GM12878 (cell line): ENCODE measurements around the gene TNFRSF6B. TPM values are rescaled to one million over a fixed set of nuclear protein-coding genes. Genes with fewer than 3 reads are reported as not detected.

Experiments used
- ATAC-seq: fragments of 200-7000 bp; cut with Tn5 transposase; 3 replicates; pipeline ENCODE4 v1.9.1; 2020; ENCODE audit warnings: mild to moderate bottlenecking, moderate library complexity
- BruUV-seq: library from RNA; stranded (reverse); fragments of 400-500 nt; replicated peaks from 2 replicates; lab custom pipeline; 2021; lab: Mats Ljungman, UMichigan
- CTCF ChIA-PET: fragments of 300-600 bp; sonication (Branson Sonifier 250); formaldehyde crosslinking; extraction: SDS; loops from one replicate; lab custom pipeline; 2021; ENCODE audit warnings: inconsistent platforms; lab: Yijun Ruan, JAX
- POLR2A ChIA-PET: fragments of 350-600 bp; formaldehyde crosslinking; extraction: SDS; loops from one replicate; lab custom pipeline; 2021; ENCODE audit warnings: inconsistent platforms; lab: Charles Lee
- RAD21 ChIA-PET: fragments of 300-600 bp; sonication (Branson Sonifier 250); formaldehyde crosslinking; loops from one replicate; lab custom pipeline; 2023; ENCODE audit warnings: antibody characterized with exemption; ENCODE audit not compliant: unreplicated experiment; lab: Charles Lee
- SMC1A ChIA-PET: fragments of 300-600 bp; sonication (Branson Sonifier 250); formaldehyde crosslinking; loops from one replicate; lab custom pipeline; 2023; ENCODE audit not compliant: unreplicated experiment, uncharacterized antibody; lab: Charles Lee
- DNase-seq: peaks from one replicate; pipeline ENCODE4 v3.0.0-alpha.2; 2011; ENCODE audit warnings: low read depth, low spot score
- FAIRE-seq: peaks from 3 replicates; lab custom pipeline; 2011; peaks lifted over from hg19 to GRCh38; lab: Jason Lieb, UNC
- H2AFZ ChIP-seq: 2 replicates; pipeline ENCODE4 v1.6.0; 2011; ENCODE audit warnings: low read depth, low read length, control low read depth; ENCODE audit not compliant: control insufficient read depth
- H3K27ac ChIP-seq: 2 replicates; pipeline ENCODE4 v1.5.1; 2011; ENCODE audit warnings: control low read depth; ENCODE audit not compliant: control insufficient read depth, insufficient read depth
- H3K27me3 ChIP-seq, 2 experiments: replicated peaks in 1 of 2; 2 replicates each; pipeline versions ENCODE4 v1.6.0 to v1.6.1; 2011; ENCODE audit warnings: low read length in 1 of 2; ENCODE audit not compliant: control insufficient read depth in 2 of 2, insufficient read depth in 2 of 2
- H3K36me3 ChIP-seq, 2 experiments: 2 replicates each; pipeline ENCODE4 v1.5.1; 2011; ENCODE audit warnings: low read length in 1 of 2; ENCODE audit not compliant: control insufficient read depth in 2 of 2, insufficient read depth in 2 of 2
- H3K4me1 ChIP-seq: 2 replicates; pipeline ENCODE4 v1.6.1; 2011; ENCODE audit warnings: mild to moderate bottlenecking, low read length, moderate library complexity, mixed read lengths; ENCODE audit not compliant: control insufficient read depth, insufficient read depth
- H3K4me2 ChIP-seq: 2 replicates; pipeline ENCODE4 v1.6.0; 2011; ENCODE audit warnings: control low read depth; ENCODE audit not compliant: control insufficient read depth, insufficient read depth
- H3K4me3 ChIP-seq: fragments of 200-600 bp; sonication (generic); 2 replicates; pipeline ENCODE4 v1.5.1; 2016
- H3K79me2 ChIP-seq: 2 replicates; pipeline ENCODE4 v1.6.0; 2011; ENCODE audit warnings: low read length; ENCODE audit not compliant: control insufficient read depth, insufficient read depth
- H3K9ac ChIP-seq: 2 replicates; pipeline ENCODE4 v1.8.0; 2011; ENCODE audit warnings: low read length, control low read depth, mixed read lengths; ENCODE audit not compliant: control insufficient read depth, insufficient read depth
- H3K9me3 ChIP-seq: replicated peaks from 3 replicates; pipeline ENCODE4 v1.5.1; 2011; ENCODE audit warnings: mild to moderate bottlenecking, low read length; ENCODE audit not compliant: control insufficient read depth, insufficient read depth
- H4K20me1 ChIP-seq: 2 replicates; pipeline ENCODE4 v1.6.0; 2011; ENCODE audit not compliant: control insufficient read depth, insufficient read depth
- EP300 ChIP-seq, 2 experiments: fragments of 150-350 bp in 1 of 2; IDR thresholded peaks; 2 replicates each; pipeline ENCODE4 v1.6.1; 2011 to 2012; ENCODE audit warnings: low read depth in 2 of 2, low read length in 2 of 2, borderline replicate concordance in 1 of 2, improper control_type of control experiment in 1 of 2, inconsistent platforms in 1 of 2; ENCODE audit not compliant: control insufficient read depth in 1 of 2
- GABPA ChIP-seq: IDR thresholded peaks from 2 replicates; pipeline ENCODE4 v1.6.1; 2014; ENCODE audit warnings: antibody characterized with exemption, low read depth, mild to moderate bottlenecking, inconsistent platforms
- JUND ChIP-seq: IDR thresholded peaks from 2 replicates; pipeline ENCODE4 v1.6.1; 2012; ENCODE audit warnings: low read depth, mild to moderate bottlenecking, low read length, improper control_type of control experiment, moderate library complexity
- NRF1 ChIP-seq: conservative IDR thresholded peaks from 2 replicates; pipeline ENCODE4 v1.6.1; 2011; ENCODE audit warnings: mild to moderate bottlenecking, low read depth, low read length, improper control_type of control experiment
- POLR2A ChIP-seq: IDR thresholded peaks from 2 replicates; pipeline ENCODE4 v1.6.1; 2011; ENCODE audit warnings: low read depth, mild to moderate bottlenecking, low read length
- WGBS: methylation state at CpG from one replicate; pipeline ENCODE4 v1.1.6; 2016; ENCODE audit warnings: low lambda C conversion rate; ENCODE audit not compliant: insufficient replicate concordance, insufficient coverage; ENCODE audit errors: missing lambda C conversion rate; 5-methylcytosine and 5-hydroxymethylcytosine counted together
- in situ Hi-C: fragments of 300-500 bp; cut with MboI; formaldehyde crosslinking; loops from 9 replicates; pipeline ENCODE4 v1.14.3; 2018; ENCODE audit warnings: mixed read lengths
- intact Hi-C: fragments of 100-400 bp; cut with micrococcal nuclease; formaldehyde crosslinking; loops from one replicate; pipeline ENCODE4 v1.14.2; 2022; ENCODE audit not compliant: unreplicated experiment
- polyA plus RNA-seq, 11 experiments: library from polyadenylated mRNA; depleted of rRNA in 4 of 11; unstranded in 6 of 11; stranded (reverse) in 5 of 11; fragments of >200 nt; fragmentation: Nextera tagmentation in 4 of 11; fragmentation: Illumina TruSeq in 1 of 11; extraction: Ambion mirVana in 4 of 11; extraction: Trizol in 1 of 11; gene quantifications; 1 replicate in 1 of 11; 2 replicates in 10 of 11; pipeline versions ENCODE4 v1.2.1 to v1.2.3, GENCODE V29; 2011 to 2016; ENCODE audit warnings: inconsistent platforms in 2 of 11, missing spikeins in 2 of 11, low read depth in 1 of 11
- total RNA-seq, 4 experiments: library from RNA; depleted of rRNA in 3 of 4; stranded (reverse); fragments of >200 nt in 3 of 4; fragmentation: Illumina TruSeq in 1 of 4; extraction: Trizol in 1 of 4; gene quantifications; 2 replicates each; pipeline versions ENCODE4 v1.2.1 to v1.2.3, GENCODE V29; 2013 to 2021
- TF ChIP-seq, protein P1 (sequence below): fragments of 450-650 bp; IDR thresholded peaks from 2 replicates; pipeline ENCODE4 v1.6.1; 2016; ENCODE audit warnings: mild to moderate bottlenecking
- TF ChIP-seq, protein P2 (sequence below): fragments of 450-650 bp; IDR thresholded peaks from 2 replicates; pipeline ENCODE4 v1.6.1; 2016; ENCODE audit warnings: mild to moderate bottlenecking

The TNFRSF6B gene
- total and polyA plus RNA-seq, 10 of the 15 experiments (the other 5 are each of a cell fraction or from before 2014, with no cell fraction given): 0.67 to 2.2 (median 1.8) TPM; not detected in 7

DNA sequence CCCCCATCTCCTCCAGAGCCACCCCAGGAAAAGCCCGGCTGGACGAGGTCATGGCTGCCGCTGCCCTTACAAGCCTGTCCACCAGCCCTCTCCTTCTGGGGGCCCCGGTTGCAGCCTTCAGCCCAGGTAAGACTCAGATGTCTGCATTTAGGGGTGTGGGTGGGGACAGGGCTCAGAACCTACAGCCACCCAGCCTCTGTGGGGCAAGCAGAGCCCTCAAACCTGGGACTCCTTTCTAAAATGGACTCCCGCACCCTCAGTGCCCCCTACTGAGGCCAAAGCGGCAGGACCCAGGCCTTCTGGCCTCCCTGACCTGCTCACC, 44.9 kb downstream of the TNFRSF6B start:
- H3K4me3 ChIP-seq: no peak overlapping the region

DNA sequence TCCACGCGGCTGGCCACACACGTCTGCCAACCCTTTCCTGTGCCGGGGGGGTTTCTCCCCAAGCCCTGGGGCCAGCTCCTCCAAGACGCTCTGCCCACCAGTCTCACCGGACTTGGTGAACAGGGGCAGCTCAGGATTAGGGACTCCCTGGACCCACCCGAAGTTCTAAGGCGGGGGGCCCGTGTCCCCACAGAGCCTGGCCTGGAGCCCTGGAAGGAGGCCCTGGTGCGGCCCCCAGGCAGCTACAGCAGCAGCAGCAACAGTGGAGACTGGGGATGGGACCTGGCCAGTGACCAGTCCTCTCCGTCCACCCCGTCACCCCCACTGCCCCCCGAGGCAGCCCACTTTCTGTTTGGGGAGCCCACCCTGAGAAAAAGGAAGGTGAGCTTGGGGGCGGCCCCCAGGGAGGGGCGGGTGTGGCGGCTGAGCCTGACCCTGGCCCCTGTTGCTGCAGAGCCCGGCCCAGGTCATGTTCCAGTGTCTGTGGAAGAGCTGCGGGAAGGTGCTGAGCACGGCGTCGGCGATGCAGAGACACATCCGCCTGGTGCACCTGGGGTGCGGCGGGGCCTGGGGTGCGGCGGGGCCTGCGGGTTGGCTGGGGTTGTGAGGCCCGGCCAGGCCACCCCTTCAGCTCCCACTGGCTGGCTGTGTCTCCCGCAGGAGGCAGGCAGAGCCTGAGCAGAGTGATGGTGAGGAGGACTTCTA, 45.4 kb downstream of the TNFRSF6B start:
- TF ChIP-seq NRF1 (no peak), POLR2A (peak; percentile 51), EP300 (IDR thresholded peaks at IDR 0.05; ENCODE audit: borderline replicate concordance in 1 of 2, control insufficient read depth in 1 of 2, low read depth in 2 of 2, low read length in 2 of 2) (no peak)
- TF ChIP-seq, protein P1, sequence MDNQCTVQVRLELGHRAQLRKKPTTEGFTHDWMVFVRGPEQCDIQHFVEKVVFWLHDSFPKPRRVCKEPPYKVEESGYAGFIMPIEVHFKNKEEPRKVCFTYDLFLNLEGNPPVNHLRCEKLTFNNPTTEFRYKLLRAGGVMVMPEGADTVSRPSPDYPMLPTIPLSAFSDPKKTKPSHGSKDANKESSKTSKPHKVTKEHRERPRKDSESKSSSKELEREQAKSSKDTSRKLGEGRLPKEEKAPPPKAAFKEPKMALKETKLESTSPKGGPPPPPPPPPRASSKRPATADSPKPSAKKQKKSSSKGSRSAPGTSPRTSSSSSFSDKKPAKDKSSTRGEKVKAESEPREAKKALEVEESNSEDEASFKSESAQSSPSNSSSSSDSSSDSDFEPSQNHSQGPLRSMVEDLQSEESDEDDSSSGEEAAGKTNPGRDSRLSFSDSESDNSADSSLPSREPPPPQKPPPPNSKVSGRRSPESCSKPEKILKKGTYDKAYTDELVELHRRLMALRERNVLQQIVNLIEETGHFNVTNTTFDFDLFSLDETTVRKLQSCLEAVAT: no peak
- CTCF ChIA-PET: interaction anchor here (0.6 to 1.5 kb wide), 4 partner anchors 26 to 104 kb away, joined by 4 to 6 read pairs (median 4); no protein-coding TSS in a partner anchor

More for the DNA sequence above, 44.9 kb downstream of the TNFRSF6B start:
- in situ Hi-C loops (no loop called here), intact Hi-C loops (no loop called here)
- no TSS peak for BruUV-seq
- H3K79me2 ChIP-seq: peaks cover 17% of the 10 kb centered on the region
- no peaks in the 10 kb centered on the region for H4K20me1 ChIP-seq
- no peak overlapping the region for H2AFZ ChIP-seq
- ATAC-seq (no peak), DNase-seq (no peak), FAIRE-seq (no peak)
- ChIA-PET RAD21 (interaction anchor here (1.6 kb wide), 1 partner anchor 34 kb away, joined by 6 read pairs; the partner anchor contains the start of genes ARFRP1 and ZGPAT), SMC1A (interaction anchor here (1.2 to 1.7 kb wide), 2 partner anchors 34 to 39 kb away, joined by 5 to 6 read pairs; partner anchors contain the start of genes ARFRP1 and ZGPAT), CTCF (interaction anchor here (1.4 to 1.5 kb wide), 3 partner anchors 25 to 45 kb away, joined by 4 to 6 read pairs (median 5); no protein-coding TSS in a partner anchor), POLR2A (interaction anchor here (0.5 to 1.0 kb wide), 2 partner anchors 14 to 220 kb away, joined by 3 read pairs; no protein-coding TSS in a partner anchor)
- H3K4me2 ChIP-seq: peak overlapping the region; percentile 90
- peaks cover 27% of the 10 kb centered on the region for H3K4me1 ChIP-seq
- H3K9me3 ChIP-seq: no peaks in the 10 kb centered on the region
- H3K9ac ChIP-seq: peak overlapping the region; percentile 77; the same call in 1 of the 2 replicates
- WGBS: 51% methylated on average over 3 of the region's 6 CpGs
- no peak overlapping the region for H3K27ac ChIP-seq
- H3K36me3 ChIP-seq: peaks cover 0 to 4% of the 10 kb centered on the region in 2 experiments; a peak in 2 of 4 replicates
- H3K27me3 ChIP-seq: no peaks in the 10 kb centered on the region
- TF ChIP-seq, protein P2, sequence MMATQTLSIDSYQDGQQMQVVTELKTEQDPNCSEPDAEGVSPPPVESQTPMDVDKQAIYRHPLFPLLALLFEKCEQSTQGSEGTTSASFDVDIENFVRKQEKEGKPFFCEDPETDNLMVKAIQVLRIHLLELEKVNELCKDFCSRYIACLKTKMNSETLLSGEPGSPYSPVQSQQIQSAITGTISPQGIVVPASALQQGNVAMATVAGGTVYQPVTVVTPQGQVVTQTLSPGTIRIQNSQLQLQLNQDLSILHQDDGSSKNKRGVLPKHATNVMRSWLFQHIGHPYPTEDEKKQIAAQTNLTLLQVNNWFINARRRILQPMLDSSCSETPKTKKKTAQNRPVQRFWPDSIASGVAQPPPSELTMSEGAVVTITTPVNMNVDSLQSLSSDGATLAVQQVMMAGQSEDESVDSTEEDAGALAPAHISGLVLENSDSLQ: no peak
- TF ChIP-seq GABPA (no peak), JUND (no peak)

More for the DNA sequence above, 45.4 kb downstream of the TNFRSF6B start:
- peaks cover 0 to 4% of the 10 kb centered on the region in 2 experiments; a peak in 2 of 4 replicates for H3K36me3 ChIP-seq
- no peak overlapping the region for H3K9ac ChIP-seq
- FAIRE-seq (no peak), DNase-seq (no peak), ATAC-seq (no peak)
- H3K4me1 ChIP-seq: peaks cover 21% of the 10 kb centered on the region
- 97% methylated on average over 21 of the region's 30 CpGs for WGBS
- no peak overlapping the region for H2AFZ ChIP-seq
- no peaks in the 10 kb centered on the region for H3K27me3 ChIP-seq
- BruUV-seq: no TSS peak
- peak overlapping the region; percentile 90; the same call in 1 of the 2 replicates for H3K4me2 ChIP-seq
- no peak overlapping the region for H3K4me3 ChIP-seq
- peaks cover 15% of the 10 kb centered on the region for H3K79me2 ChIP-seq
- in situ Hi-C loops: no loop called here
- SMC1A ChIA-PET: interaction anchor here (1.7 kb wide), 1 partner anchor 38 kb away, joined by 6 read pairs; no protein-coding TSS in a partner anchor
- RAD21 ChIA-PET: interaction anchor here (1.6 kb wide), 1 partner anchor 34 kb away, joined by 6 read pairs; the partner anchor contains the start of genes ARFRP1 and ZGPAT
- POLR2A ChIA-PET: interaction anchor here (0.5 to 1.0 kb wide), 2 partner anchors 14 to 221 kb away, joined by 3 read pairs; no protein-coding TSS in a partner anchor
- H4K20me1 ChIP-seq: no peaks in the 10 kb centered on the region
- no peaks in the 10 kb centered on the region for H3K9me3 ChIP-seq
- intact Hi-C loops: no loop called here
- no peak overlapping the region for H3K27ac ChIP-seq
